Chondrocyte (in vitro differentiated cells): ENCODE data around the gene SLC4A3. TPM values are rescaled to one million over a fixed set of nuclear protein-coding genes. Genes with fewer than 3 reads are reported as not detected.
A peak's percentile ranks its signal among the peaks of the same experiment; 100 is the strongest.
"Not testable (repeated sequence)": the region's sequence is repeated elsewhere in the genome, so short reads cannot be mapped to it uniquely, and the experiment has no call there.

Source experiments
- DNase-seq: peaks from one replicate; pipeline ENCODE4 v3.0.0; 2021; ENCODE audit warnings: mixed read lengths, low spot score
- H3K27ac Mint-ChIP-seq: one replicate; pipeline ENCODE4 v1.8.0; 2021; ENCODE audit warnings: mild to moderate bottlenecking, moderate library complexity, mixed read lengths; ENCODE audit not compliant: unreplicated experiment
- H3K27me3 Mint-ChIP-seq: 2 replicates; pipeline ENCODE4 v1.8.0; 2021; ENCODE audit warnings: low read depth, mixed read lengths
- H3K36me3 Mint-ChIP-seq: 2 replicates; pipeline ENCODE4 v1.8.0; 2021; ENCODE audit warnings: low read depth, mixed read lengths
- H3K4me1 Mint-ChIP-seq: 2 replicates; pipeline ENCODE4 v1.8.0; 2021; ENCODE audit warnings: low read depth, mild to moderate bottlenecking, mixed read lengths
- H3K4me3 Mint-ChIP-seq: one replicate; pipeline ENCODE4 v1.8.0; 2021; ENCODE audit warnings: mild to moderate bottlenecking, moderate library complexity, mixed read lengths; ENCODE audit not compliant: unreplicated experiment
- H3K9me3 Mint-ChIP-seq: 2 replicates; pipeline ENCODE4 v1.8.0; 2021; ENCODE audit warnings: low read depth, mixed read lengths
- CTCF ChIP-seq: fragments of 200-600 bp; sonication (generic); IDR thresholded peaks from 2 replicates; pipeline ENCODE4 v1.5.0; 2021; ENCODE audit warnings: antibody characterized with exemption, mild to moderate bottlenecking, moderate library complexity
- total RNA-seq: library from RNA; stranded (reverse); gene quantifications from 3 replicates; pipeline ENCODE4 v1.2.1, GENCODE V29; 2021

SLC4A3 gene
- total RNA-seq, 1 donor from 2014 or later: 17.2 TPM

- H3K4me1 Mint-ChIP-seq: peaks cover 12% of the 10 kb centered on the region
- no peak for DNase-seq
- no peak for TF ChIP-seq CTCF
- peaks cover 5% of the 10 kb centered on the region for H3K27me3 Mint-ChIP-seq
- H3K4me3 Mint-ChIP-seq: no peak overlapping the region
- H3K9me3 Mint-ChIP-seq: peaks cover 3% of the 10 kb centered on the region
- no peak overlapping the region for H3K27ac Mint-ChIP-seq
- H3K36me3 Mint-ChIP-seq: no peaks in the 10 kb centered on the region
Measured at GRCh38 chr2:219676586-219676985, 49.2 kb downstream of the SLC4A3 start.

- Mint-ChIP-seq H3K36me3 (no peaks in the 10 kb centered on the region), H3K4me1 (peaks cover 25% of the 10 kb centered on the region), H3K27me3 (no peaks in the 10 kb centered on the region), H3K9me3 (no peaks in the 10 kb centered on the region), H3K4me3 (no peak overlapping the region), H3K27ac (no peak overlapping the region)
- no peak for DNase-seq
- TF ChIP-seq CTCF: no peak
Measured at GRCh38 chr2:219679041-219679440, 51.6 kb downstream of the SLC4A3 start.

GRCh38 chr2:219679571-219679970 is 52.1 kb downstream of the SLC4A3 start:
- Mint-ChIP-seq H3K36me3 (no peaks in the 10 kb centered on the region), H3K4me3 (no peak overlapping the region), H3K27ac (no peak overlapping the region), H3K4me1 (peaks cover 27% of the 10 kb centered on the region), H3K9me3 (no peaks in the 10 kb centered on the region), H3K27me3 (no peaks in the 10 kb centered on the region)
- no peak for DNase-seq
- no peak for TF ChIP-seq CTCF

DNA sequence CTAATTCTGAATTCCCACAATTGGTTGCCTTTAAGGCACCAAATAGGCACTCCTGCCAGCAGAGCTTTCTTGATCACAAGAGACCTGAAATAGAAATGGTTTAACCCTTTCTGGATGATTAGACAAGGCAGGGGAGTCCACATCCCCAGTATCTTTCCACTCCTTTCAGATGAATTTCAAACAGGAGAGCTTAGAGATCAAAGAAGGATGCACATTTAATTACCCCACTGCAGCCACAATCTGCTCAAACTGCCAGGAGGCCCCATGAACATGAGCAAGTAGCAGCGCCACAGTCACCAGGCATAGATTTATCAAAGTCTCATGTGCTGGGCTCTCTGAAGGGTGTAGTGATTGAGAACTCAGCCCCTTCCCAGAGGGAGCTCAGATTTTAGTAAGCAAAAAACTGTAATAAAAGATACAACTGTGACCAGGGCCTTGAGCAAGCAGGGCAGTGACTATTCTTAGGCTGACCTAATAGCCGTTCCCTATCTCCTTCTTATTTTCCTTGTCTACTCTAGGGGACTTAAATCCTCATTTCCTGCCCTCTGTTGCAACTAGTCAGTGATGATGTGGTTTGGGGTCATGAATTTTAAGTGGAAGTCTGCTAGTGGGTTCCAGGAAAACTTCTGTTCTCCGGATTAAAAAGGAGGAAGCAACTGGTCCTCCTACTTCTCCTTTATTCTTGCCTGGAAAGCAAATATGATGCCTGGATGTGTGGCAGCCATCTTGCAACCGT is 53.7 kb downstream of the SLC4A3 start:
- DNase-seq: no peak
- Mint-ChIP-seq H3K27ac (peak overlapping the region; percentile 83), H3K36me3 (no peaks in the 10 kb centered on the region), H3K4me3 (no peak overlapping the region), H3K4me1 (peaks cover 35% of the 10 kb centered on the region), H3K27me3 (no peaks in the 10 kb centered on the region), H3K9me3 (no peaks in the 10 kb centered on the region)
- TF ChIP-seq CTCF: no peak

GRCh38 chr2:219681694-219682300 is 54.4 kb downstream of the SLC4A3 start:
- Mint-ChIP-seq H3K36me3 (no peaks in the 10 kb centered on the region), H3K4me1 (peaks cover 39% of the 10 kb centered on the region), H3K4me3 (no peak overlapping the region), H3K9me3 (no peaks in the 10 kb centered on the region), H3K27ac (peak overlapping the region; percentile 83), H3K27me3 (no peaks in the 10 kb centered on the region)
- no peak for TF ChIP-seq CTCF
- no peak for DNase-seq

DNA sequence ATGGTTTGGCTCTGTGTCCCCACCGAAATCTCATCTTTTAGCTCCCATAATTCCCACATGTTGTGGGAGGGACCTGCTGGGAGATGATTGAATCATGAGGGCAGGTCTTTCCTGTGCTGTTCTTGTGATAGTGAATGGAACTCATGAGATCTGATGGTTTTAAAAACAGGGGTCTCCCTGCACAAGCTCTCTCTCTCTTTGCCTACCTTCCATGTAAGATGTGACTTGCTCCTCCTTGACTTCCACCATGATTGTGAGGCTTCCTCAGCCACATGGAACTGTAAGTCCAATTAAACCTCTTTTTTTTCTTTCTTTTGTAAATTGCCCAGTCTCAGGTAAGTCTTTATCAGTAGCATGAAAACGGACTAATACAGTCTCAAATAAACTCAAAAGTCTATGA is 56.0 kb downstream of the SLC4A3 start:
- not testable (repeated sequence) for H3K36me3 Mint-ChIP-seq, H3K9me3 Mint-ChIP-seq, H3K27me3 Mint-ChIP-seq, DNase-seq, H3K4me3 Mint-ChIP-seq, H3K27ac Mint-ChIP-seq
- peaks cover 54% of the 10 kb centered on the region for H3K4me1 Mint-ChIP-seq
